Stimulated activated CD8-positive, alpha-beta memory T cell treated with anti-CD3 and anti-CD28 coated beads, Interleukin-15, amount 100 ng/mL, for 48 hours (primary cell): ENCODE measurements around the gene FLT3.
"Not testable (repeated sequence)": the region's sequence is repeated elsewhere in the genome, so short reads cannot be mapped to it uniquely, and the experiment has no call there.

Experiments used
- DNase-seq, 2 donors: peaks; one replicate each; pipeline ENCODE4 v3.0.0-alpha.2; 2020; ENCODE audit warnings: low read depth in 2 of 2

Gene FLT3

GRCh38 chr13:27972478-27972820 lies 127.9 kb downstream of the FLT3 start:
- no peak for DNase-seq

GRCh38 chr13:27971776-27972477 lies 128.4 kb downstream of the FLT3 start:
- no peak for DNase-seq

GRCh38 chr13:27971236-27971645 lies 129.1 kb downstream of the FLT3 start:
- no peak for DNase-seq

GRCh38 chr13:27970382-27971235 lies 129.8 kb downstream of the FLT3 start:
- no peak for DNase-seq

- no peak for DNase-seq
These were observed 130.5 kb downstream of the FLT3 start for GRCh38 chr13:27969866-27970229.

- DNase-seq = no peak
These were observed 131.1 kb downstream of the FLT3 start, which contains the start of gene CDX2 for GRCh38 chr13:27969082-27969865. TSS of gene CDX2 (minus strand) at chr13:27969315. CDS start at chr13:27969006, 309 bp downstream.

- no peak for DNase-seq
These were observed 131.9 kb downstream of the FLT3 start for GRCh38 chr13:27968316-27969081.

- no peak for DNase-seq
These were observed 132.6 kb downstream of the FLT3 start for GRCh38 chr13:27967736-27968315.

- no peak for DNase-seq
These were observed 133.1 kb downstream of the FLT3 start for GRCh38 chr13:27967203-27967735.

GRCh38 chr13:27966641-27967202 lies 133.7 kb downstream of the FLT3 start:
- no peak for DNase-seq

- DNase-seq = no peak
These were observed 134.4 kb downstream of the FLT3 start for GRCh38 chr13:27965740-27966640.

GRCh38 chr13:27965343-27965739 lies 135.0 kb downstream of the FLT3 start:
- DNase-seq = no peak

GRCh38 chr13:27964741-27965323 lies 135.5 kb downstream of the FLT3 start:
- DNase-seq = no peak

GRCh38 chr13:27964206-27964605 lies 136.2 kb downstream of the FLT3 start:
- DNase-seq = not testable (repeated sequence)

GRCh38 chr13:27963491-27963890 lies 136.9 kb downstream of the FLT3 start:
- no peak for DNase-seq

- no peak for DNase-seq
These were observed 137.4 kb downstream of the FLT3 start for GRCh38 chr13:27962982-27963381.

GRCh38 chr13:27962128-27962841 lies 138.1 kb downstream of the FLT3 start:
- DNase-seq = no peak
